IMR-90 (cell line): ENCODE data around the gene MCF2L. TPM values are rescaled to one million over a fixed set of nuclear protein-coding genes. Genes with fewer than 3 reads are reported as not detected.

ENCODE experiments used
- ATAC-seq: fragments of 200-7000 bp; cut with Tn5 transposase; 2 replicates; pipeline ENCODE4 v1.9.1; 2020; ENCODE audit warnings: low read depth, mild to moderate bottlenecking, moderate library complexity
- BruUV-seq: library from RNA; stranded (reverse); fragments of 400-500 nt; replicated peaks from 2 replicates; lab custom pipeline; 2021; lab: Mats Ljungman, UMichigan
- CTCF ChIA-PET: fragments of 300-600 bp; formaldehyde crosslinking; extraction: SDS; loops from one replicate; lab custom pipeline; 2021; ENCODE audit warnings: antibody characterized with exemption; lab: Yijun Ruan, JAX
- POLR2A ChIA-PET: fragments of 300-600 bp; sonication (Branson Sonifier 250); formaldehyde crosslinking; loops from one replicate; lab custom pipeline; 2022; ENCODE audit warnings: antibody characterized with exemption; ENCODE audit not compliant: unreplicated experiment; lab: Charles Lee
- DNase-seq: peaks from one replicate; pipeline ENCODE4 v3.0.0; 2013
- H2AFZ ChIP-seq: replicated peaks from 2 replicates; pipeline ENCODE3; 2013; ENCODE audit warnings: low read length, mild to moderate bottlenecking; ENCODE audit not compliant: poor library complexity
- H2AK5ac ChIP-seq: 2 replicates; pipeline ENCODE4 v1.6.1; 2013; ENCODE audit warnings: low read depth, low read length, inconsistent platforms
- H2AK9ac ChIP-seq: replicated peaks from 2 replicates; pipeline ENCODE3; 2013; ENCODE audit warnings: mild to moderate bottlenecking, low read depth, low read length, moderate library complexity; ENCODE audit not compliant: poor library complexity
- H2BK120ac ChIP-seq: 2 replicates; pipeline ENCODE4 v1.6.1; 2013; ENCODE audit warnings: low read depth, low read length, inconsistent platforms
- H2BK15ac ChIP-seq: 3 replicates; pipeline ENCODE4 v1.6.1; 2013; ENCODE audit warnings: low read depth, low read length, inconsistent platforms
- H2BK20ac ChIP-seq: 2 replicates; pipeline ENCODE4 v1.6.1; 2013; ENCODE audit warnings: low read depth, mild to moderate bottlenecking, inconsistent platforms, low read length, moderate library complexity
- H2BK5ac ChIP-seq: 2 replicates; pipeline ENCODE4 v1.6.1; 2013; ENCODE audit warnings: mild to moderate bottlenecking, low read depth, low read length, inconsistent platforms; ENCODE audit not compliant: poor library complexity, severe bottlenecking
- H3K14ac ChIP-seq: replicated peaks from 2 replicates; pipeline ENCODE4 v1.6.1; 2013; ENCODE audit warnings: low read depth, low read length, inconsistent platforms
- H3K18ac ChIP-seq: 2 replicates; pipeline ENCODE4 v1.6.1; 2013; ENCODE audit warnings: low read depth, low read length, control low read depth
- H3K23ac ChIP-seq: 2 replicates; pipeline ENCODE4 v1.6.1; 2013; ENCODE audit warnings: low read depth, low read length, inconsistent platforms
- H3K27ac ChIP-seq: 2 replicates; pipeline ENCODE4 v1.5.1; 2013; ENCODE audit warnings: mild to moderate bottlenecking, control low read depth, low read length; ENCODE audit not compliant: insufficient read depth
- H3K27me3 ChIP-seq: 2 replicates; pipeline ENCODE4 v1.6.1; 2013; ENCODE audit warnings: low read length; ENCODE audit not compliant: control insufficient read depth, insufficient read depth
- H3K36me3 ChIP-seq: 2 replicates; pipeline ENCODE4 v1.6.1; 2013; ENCODE audit warnings: low read length, mixed read lengths; ENCODE audit not compliant: control insufficient read depth, insufficient read depth
- H3K4ac ChIP-seq: 2 replicates; pipeline ENCODE4 v1.6.1; 2013; ENCODE audit warnings: low read depth, low read length, inconsistent platforms
- H3K4me1 ChIP-seq: 2 replicates; pipeline ENCODE4 v1.6.1; 2013; ENCODE audit warnings: low read length, mixed read lengths; ENCODE audit not compliant: control insufficient read depth, insufficient read depth
- H3K4me2 ChIP-seq: 2 replicates; pipeline ENCODE4 v1.6.1; 2013; ENCODE audit warnings: low read depth, mild to moderate bottlenecking, control low read depth, low read length, moderate library complexity
- H3K4me3 ChIP-seq: 2 replicates; pipeline ENCODE4 v1.5.1; 2013; ENCODE audit warnings: low read depth, mild to moderate bottlenecking, control low read depth, low read length, moderate library complexity; ENCODE audit not compliant: insufficient read depth
- H3K56ac ChIP-seq: 2 replicates; pipeline ENCODE4 v1.6.1; 2013; ENCODE audit warnings: low read length, inconsistent platforms; ENCODE audit not compliant: insufficient read depth; ENCODE audit errors: extremely low read depth
- H3K79me1 ChIP-seq, 2 experiments: 2 replicates each; pipeline ENCODE4 v1.6.1; 2013; ENCODE audit warnings: low read length in 2 of 2, inconsistent platforms in 1 of 2, low read depth in 1 of 2
- H3K9ac ChIP-seq: 2 replicates; pipeline ENCODE4 v1.6.1; 2013; ENCODE audit warnings: low read depth, low read length, control low read depth
- H3K9me1 ChIP-seq: 2 replicates; pipeline ENCODE4 v1.6.1; 2013; ENCODE audit warnings: low read length, inconsistent platforms; ENCODE audit not compliant: insufficient read depth
- H3K9me3 ChIP-seq: 2 replicates; pipeline ENCODE4 v1.6.1; 2013; ENCODE audit warnings: low read length; ENCODE audit not compliant: control insufficient read depth, insufficient read depth
- H4K20me1 ChIP-seq: 2 replicates; pipeline ENCODE4 v1.6.1; 2013; ENCODE audit warnings: low read length, inconsistent platforms; ENCODE audit not compliant: insufficient read depth
- H4K5ac ChIP-seq: 2 replicates; pipeline ENCODE4 v1.6.1; 2013; ENCODE audit warnings: mild to moderate bottlenecking, low read depth, low read length, control low read depth
- H4K8ac ChIP-seq, 2 experiments: 2 replicates each; pipeline ENCODE4 v1.6.1; 2013; ENCODE audit warnings: low read depth in 2 of 2, low read length in 2 of 2, control low read depth in 1 of 2, inconsistent platforms in 1 of 2
- H4K91ac ChIP-seq: 2 replicates; pipeline ENCODE4 v1.6.1; 2013; ENCODE audit warnings: low read depth, low read length, inconsistent platforms; ENCODE audit not compliant: insufficient read depth
- BHLHE40 ChIP-seq: fragments of 150-350 bp; IDR thresholded peaks from 2 replicates; pipeline ENCODE4 v1.6.1; 2016; ENCODE audit warnings: mild to moderate bottlenecking, low read depth, low read length
- CEBPB ChIP-seq: IDR thresholded peaks from 2 replicates; pipeline ENCODE4 v1.6.1; 2012; ENCODE audit warnings: low read depth, low read length, improper control_type of control experiment
- CHD1 ChIP-seq: IDR thresholded peaks from 2 replicates; pipeline ENCODE4 v1.6.1; 2012; ENCODE audit warnings: low read depth, low read length, improper control_type of control experiment
- FOS ChIP-seq: fragments of 150-350 bp; IDR thresholded peaks from 2 replicates; pipeline ENCODE4 v1.6.1; 2016; ENCODE audit warnings: low read depth, low read length
- MAFK ChIP-seq: IDR thresholded peaks from 2 replicates; pipeline ENCODE4 v1.6.1; 2012; ENCODE audit warnings: low read depth, low read length, improper control_type of control experiment
- MAZ ChIP-seq: IDR thresholded peaks from 2 replicates; pipeline ENCODE4 v1.6.1; 2012; ENCODE audit warnings: low read depth, mild to moderate bottlenecking, low read length, improper control_type of control experiment, moderate library complexity, borderline replicate concordance
- MXI1 ChIP-seq: IDR thresholded peaks from 2 replicates; pipeline ENCODE4 v1.6.1; 2012; ENCODE audit warnings: low read depth, mild to moderate bottlenecking, low read length, moderate library complexity, borderline replicate concordance
- NFE2L2 ChIP-seq: fragments of 150-350 bp; IDR thresholded peaks from 2 replicates; pipeline ENCODE4 v1.6.1; 2016; ENCODE audit warnings: low read depth, mild to moderate bottlenecking, low read length
- POLR2A ChIP-seq: IDR thresholded peaks from 2 replicates; pipeline ENCODE4 v1.6.1; 2012; ENCODE audit warnings: mild to moderate bottlenecking, low read depth, low read length
- RAD21 ChIP-seq: IDR thresholded peaks from 2 replicates; pipeline ENCODE4 v1.6.1; 2012; ENCODE audit warnings: low read length, improper control_type of control experiment
- RCOR1 ChIP-seq: IDR thresholded peaks from 2 replicates; pipeline ENCODE4 v1.6.1; 2012; ENCODE audit warnings: mild to moderate bottlenecking, low read length, improper control_type of control experiment; ENCODE audit not compliant: insufficient replicate concordance
- RFX5 ChIP-seq: IDR thresholded peaks from 2 replicates; pipeline ENCODE4 v1.8.0; 2012; ENCODE audit warnings: low read depth, mild to moderate bottlenecking, low read length, moderate library complexity
- SMC3 ChIP-seq: fragments of 150-350 bp; IDR thresholded peaks from 2 replicates; pipeline ENCODE4 v1.6.1; 2016; ENCODE audit warnings: low read depth, mild to moderate bottlenecking, antibody characterized with exemption, low read length, moderate library complexity
- WGBS, 2 experiments: methylation state at CpG; one replicate each; pipeline versions ENCODE4 v1.1.5 to v1.1.7; 2013; ENCODE audit warnings: missing lambda C conversion rate in 2 of 2; ENCODE audit not compliant: insufficient read length in 1 of 2; ENCODE audit errors: extremely low coverage in 2 of 2; 5-methylcytosine and 5-hydroxymethylcytosine counted together
- dilution Hi-C: fragments of 300-500 bp; cut with HindIII; formaldehyde crosslinking; loops from one replicate; pipeline ENCODE4 v1.14.3; 2018; ENCODE audit warnings: low sequenced_read_pairs; ENCODE audit not compliant: unreplicated experiment
- in situ Hi-C: fragments of 300-500 bp; cut with MboI; formaldehyde crosslinking; loops from 3 replicates; pipeline ENCODE4 v1.14.3; 2019; ENCODE audit warnings: low sequenced_read_pairs, inconsistent platforms, mixed read lengths
- intact Hi-C: fragments of 100-400 bp; cut with micrococcal nuclease; formaldehyde crosslinking; loops from 2 replicates; pipeline ENCODE4 v1.10.0; 2022
- polyA plus RNA-seq, 3 experiments: library from polyadenylated mRNA; depleted of rRNA; stranded (reverse); fragments of >200 nt; gene quantifications; 2 replicates each; pipeline ENCODE4 v1.2.3, GENCODE V29; 2012; ENCODE audit warnings: low replicate concordance in 1 of 3
- total RNA-seq: library from RNA; depleted of rRNA; stranded (reverse); fragments of >200 nt; gene quantifications from 2 replicates; pipeline ENCODE4 v1.2.3, GENCODE V29; 2012
- TF ChIP-seq, protein P1 (sequence below): fragments of 150-350 bp; IDR thresholded peaks from 2 replicates; pipeline ENCODE4 v1.6.1; 2016; ENCODE audit warnings: low read depth, mild to moderate bottlenecking, low read length, moderate library complexity, borderline replicate concordance
- TF ChIP-seq, protein P2 (sequence below): conservative IDR thresholded peaks from 2 replicates; pipeline ENCODE4 v1.5.1; 2012; ENCODE audit warnings: mild to moderate bottlenecking, low read depth, low read length, improper control_type of control experiment
- TF ChIP-seq, protein P3 (sequence below): fragments of 150-350 bp; IDR thresholded peaks from 2 replicates; pipeline ENCODE4 v1.6.1; 2017; ENCODE audit warnings: mild to moderate bottlenecking, antibody characterized with exemption, low read length, low read depth

MCF2L gene
- total and polyA plus RNA-seq, 2 of the 4 experiments (the other 2 are of a cell fraction): 0.18 TPM; not detected in 1

DNA sequence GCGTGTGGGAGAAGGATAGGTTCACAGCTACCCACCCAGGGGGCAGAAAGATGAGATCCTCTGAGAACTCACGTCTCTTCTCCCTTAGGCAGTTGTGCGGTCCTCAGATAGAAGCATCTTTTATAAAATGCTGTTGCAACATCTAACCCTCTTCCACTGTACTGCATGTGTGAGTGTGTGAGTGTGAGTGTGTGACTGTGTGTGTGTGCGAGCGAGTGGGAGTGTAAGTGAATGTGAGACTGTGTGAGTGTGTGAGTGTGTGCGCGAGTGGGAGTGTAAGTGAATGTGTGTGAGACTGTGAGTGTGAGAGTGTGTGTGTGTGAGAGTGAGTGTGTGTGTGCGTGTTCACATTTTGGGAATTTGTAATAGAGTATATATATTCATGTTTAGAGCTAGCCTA, 81.0 kb downstream of the MCF2L start:
- no CpG with 5 or more reads among the region's 8 CpGs for WGBS, 2 experiments
- Histone ChIP-seq H2BK15ac (no peak overlapping the region), H3K27ac (no peak overlapping the region), H4K91ac (no peak overlapping the region), H3K9me1 (no peaks in the 10 kb centered on the region), H3K27me3 (peaks cover 80% of the 10 kb centered on the region), H2AFZ (no peak overlapping the region), H3K56ac (no peak overlapping the region), H4K8ac (no peak overlapping the region), H3K4ac (no peak overlapping the region), H2BK120ac (no peak overlapping the region), H4K20me1 (no peaks in the 10 kb centered on the region), H3K9ac (no peak overlapping the region), H2AK5ac (no peak overlapping the region), H4K5ac (no peak overlapping the region), H3K4me2 (no peak overlapping the region), H3K4me1 (no peaks in the 10 kb centered on the region), H2AK9ac (no peak overlapping the region), H3K36me3 (no peaks in the 10 kb centered on the region), H3K79me1 (no peaks in the 10 kb centered on the region), H2BK20ac (no peak overlapping the region), H3K14ac (no peak overlapping the region), H3K23ac (no peak overlapping the region), H3K18ac (no peak overlapping the region), H3K4me3 (no peak overlapping the region), H2BK5ac (no peak overlapping the region), H3K9me3 (no peaks in the 10 kb centered on the region)
- CTCF ChIA-PET: no interaction called here
- BruUV-seq: no TSS peak
- in situ Hi-C loops (no loop called here), intact Hi-C loops (no loop called here), dilution Hi-C loops (no loop called here)
- ATAC-seq (no peak), DNase-seq (no peak)
- TF ChIP-seq SMC3 (no peak), MAZ (no peak), CHD1 (no peak), CEBPB (no peak), FOS (no peak), NFE2L2 (no peak), RFX5 (no peak), RCOR1 (no peak), BHLHE40 (no peak), MXI1 (no peak), MAFK (no peak), RAD21 (no peak), POLR2A (no peak)
- TF ChIP-seq, protein P1, sequence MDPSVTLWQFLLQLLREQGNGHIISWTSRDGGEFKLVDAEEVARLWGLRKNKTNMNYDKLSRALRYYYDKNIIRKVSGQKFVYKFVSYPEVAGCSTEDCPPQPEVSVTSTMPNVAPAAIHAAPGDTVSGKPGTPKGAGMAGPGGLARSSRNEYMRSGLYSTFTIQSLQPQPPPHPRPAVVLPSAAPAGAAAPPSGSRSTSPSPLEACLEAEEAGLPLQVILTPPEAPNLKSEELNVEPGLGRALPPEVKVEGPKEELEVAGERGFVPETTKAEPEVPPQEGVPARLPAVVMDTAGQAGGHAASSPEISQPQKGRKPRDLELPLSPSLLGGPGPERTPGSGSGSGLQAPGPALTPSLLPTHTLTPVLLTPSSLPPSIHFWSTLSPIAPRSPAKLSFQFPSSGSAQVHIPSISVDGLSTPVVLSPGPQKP: no peak
- TF ChIP-seq, protein P2, sequence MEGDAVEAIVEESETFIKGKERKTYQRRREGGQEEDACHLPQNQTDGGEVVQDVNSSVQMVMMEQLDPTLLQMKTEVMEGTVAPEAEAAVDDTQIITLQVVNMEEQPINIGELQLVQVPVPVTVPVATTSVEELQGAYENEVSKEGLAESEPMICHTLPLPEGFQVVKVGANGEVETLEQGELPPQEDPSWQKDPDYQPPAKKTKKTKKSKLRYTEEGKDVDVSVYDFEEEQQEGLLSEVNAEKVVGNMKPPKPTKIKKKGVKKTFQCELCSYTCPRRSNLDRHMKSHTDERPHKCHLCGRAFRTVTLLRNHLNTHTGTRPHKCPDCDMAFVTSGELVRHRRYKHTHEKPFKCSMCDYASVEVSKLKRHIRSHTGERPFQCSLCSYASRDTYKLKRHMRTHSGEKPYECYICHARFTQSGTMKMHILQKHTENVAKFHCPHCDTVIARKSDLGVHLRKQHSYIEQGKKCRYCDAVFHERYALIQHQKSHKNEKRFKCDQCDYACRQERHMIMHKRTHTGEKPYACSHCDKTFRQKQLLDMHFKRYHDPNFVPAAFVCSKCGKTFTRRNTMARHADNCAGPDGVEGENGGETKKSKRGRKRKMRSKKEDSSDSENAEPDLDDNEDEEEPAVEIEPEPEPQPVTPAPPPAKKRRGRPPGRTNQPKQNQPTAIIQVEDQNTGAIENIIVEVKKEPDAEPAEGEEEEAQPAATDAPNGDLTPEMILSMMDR: no peak
- TF ChIP-seq, protein P3, sequence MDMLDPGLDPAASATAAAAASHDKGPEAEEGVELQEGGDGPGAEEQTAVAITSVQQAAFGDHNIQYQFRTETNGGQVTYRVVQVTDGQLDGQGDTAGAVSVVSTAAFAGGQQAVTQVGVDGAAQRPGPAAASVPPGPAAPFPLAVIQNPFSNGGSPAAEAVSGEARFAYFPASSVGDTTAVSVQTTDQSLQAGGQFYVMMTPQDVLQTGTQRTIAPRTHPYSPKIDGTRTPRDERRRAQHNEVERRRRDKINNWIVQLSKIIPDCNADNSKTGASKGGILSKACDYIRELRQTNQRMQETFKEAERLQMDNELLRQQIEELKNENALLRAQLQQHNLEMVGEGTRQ: no peak
- POLR2A ChIA-PET: no interaction called here
